Lower leg skin (tissue), 4 donors: ENCODE results near the gene JAK1. TPM values are rescaled to one million over a fixed set of nuclear protein-coding genes. Genes with fewer than 3 reads are reported as not detected.
A peak's percentile ranks its signal among the peaks of the same experiment; 100 is the strongest.

Experiments
- DNase-seq, 2 donors: peaks; one replicate each; pipeline ENCODE4 v3.0.0-alpha.2; 2019; ENCODE audit warnings: low spot score in 2 of 2
- H3K4me3 ChIP-seq: fragments of 200-600 bp; sonication (generic); 2 replicates; pipeline ENCODE4 v1.5.1; 2017; ENCODE audit warnings: mild to moderate bottlenecking, low read depth; ENCODE audit not compliant: poor library complexity, severe bottlenecking
- CTCF ChIP-seq, 3 donors: fragments of 450-650 bp; IDR thresholded peaks; one replicate each; pipeline ENCODE4 v1.5.1; 2016; ENCODE audit warnings: antibody characterized with exemption in 3 of 3, mild to moderate bottlenecking in 3 of 3, moderate library complexity in 2 of 3
- POLR2A ChIP-seq, 2 donors: fragments of 450-650 bp; IDR thresholded peaks; one replicate each; pipeline ENCODE4 v1.6.1; 2016 to 2017; ENCODE audit warnings: antibody characterized with exemption in 2 of 2, mild to moderate bottlenecking in 1 of 2, moderate library complexity in 1 of 2
- WGBS, 2 donors: methylation state at CpG; one replicate each; pipeline ENCODE4 v1.1.5; 2018; 5-methylcytosine and 5-hydroxymethylcytosine counted together
- intact Hi-C: fragments of 100-400 bp; cut with DNase I; formaldehyde crosslinking; loops from one replicate; pipeline ENCODE4 v1.15.0; 2023; ENCODE audit warnings: low total_unique reads
- total RNA-seq, 4 donors: library from RNA; depleted of rRNA; stranded (reverse); fragments of >200 nt; gene quantifications; one replicate each; pipeline ENCODE4 v1.1.0, GENCODE V29; 2016

JAK1 gene
- total RNA-seq, 4 donors from 2014 or later, result 97.1 to 159 (median 129) TPM

- H3K4me3 ChIP-seq, result no peak overlapping the region
- DNase-seq, result no peak
- TF ChIP-seq POLR2A (IDR thresholded peaks at IDR 0.05) (no peak), CTCF (IDR thresholded peaks at IDR 0.05) (no peak)
- 83 to 92% methylated on average over 2 of the region's 2 CpGs for WGBS, 2 donors
- intact Hi-C loops, result no loop called here
Measured at GRCh38 chr1:64900916-64901315, 65.4 kb downstream of the JAK1 start.

GRCh38 chr1:64898107-64898861 is 68.1 kb downstream of the JAK1 start:
- TF ChIP-seq POLR2A (IDR thresholded peaks at IDR 0.05), result no peak
- no peak for TF ChIP-seq CTCF (IDR thresholded peaks at IDR 0.05)
- intact Hi-C loops, result no loop called here
- peak; percentile 93 to 94 for DNase-seq
- 0 to 5% methylated on average over 4 of the region's 4 CpGs for WGBS, 2 donors
- no peak overlapping the region for H3K4me3 ChIP-seq

DNA sequence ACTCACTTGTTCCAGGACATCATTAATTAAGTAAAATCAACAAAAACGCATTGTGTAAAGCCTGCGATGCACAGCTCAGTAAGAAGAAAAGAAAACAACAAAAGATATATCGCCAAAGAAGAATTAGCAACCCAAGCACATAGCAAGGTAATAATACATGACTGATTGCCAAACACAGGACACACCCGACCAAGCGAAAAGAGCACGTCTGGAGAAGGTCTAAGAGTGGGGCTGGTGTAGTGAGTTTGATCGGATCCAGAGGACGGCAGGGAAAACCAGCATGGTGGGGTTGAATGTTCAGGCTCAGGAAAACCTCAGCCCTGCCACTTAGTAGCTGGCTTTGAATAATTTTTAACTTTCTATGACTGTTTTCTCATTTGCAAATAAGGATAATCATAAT is 69.8 kb downstream of the JAK1 start:
- TF ChIP-seq CTCF (IDR thresholded peaks at IDR 0.05) (no peak), POLR2A (IDR thresholded peaks at IDR 0.05) (no peak)
- WGBS, 2 donors, result 61 to 68% methylated on average over 8 of the region's 8 CpGs
- DNase-seq, result no peak
- H3K4me3 ChIP-seq, result no peak overlapping the region
- intact Hi-C loops, result no loop called here

GRCh38 chr1:64895500-64895899 is 70.8 kb downstream of the JAK1 start:
- no peak overlapping the region for H3K4me3 ChIP-seq
- no peak for TF ChIP-seq CTCF (IDR thresholded peaks at IDR 0.05)
- TF ChIP-seq POLR2A (IDR thresholded peaks at IDR 0.05), result no peak
- intact Hi-C loops, result no loop called here
- no peak for DNase-seq
- WGBS, 2 donors, result 82 to 89% methylated on average over 2 of the region's 2 CpGs

GRCh38 chr1:64894438-64895196 is 71.7 kb downstream of the JAK1 start:
- 78 to 89% methylated on average over 16 of the region's 16 CpGs for WGBS, 2 donors
- intact Hi-C loops, result no loop called here
- H3K4me3 ChIP-seq, result no peak overlapping the region
- TF ChIP-seq CTCF (IDR thresholded peaks at IDR 0.05) (no peak), POLR2A (IDR thresholded peaks at IDR 0.05) (no peak)
- no peak for DNase-seq
